ENCODE data around the gene ALDH3A1. TPM values are rescaled to one million over a fixed set of nuclear protein-coding genes. Genes with fewer than 3 reads are reported as not detected.

Gene ALDH3A1
- total and polyA plus RNA-seq, 9 of the 15 experiments (the other 6 are each of a cell fraction or from before 2014, with no cell fraction given): not detected

- no TSS peak for BruUV-seq (replicated peaks)
- 0% methylated on average over 1 of the region's 26 CpGs for WGBS (ENCODE audit: insufficient coverage, low coverage, missing lambda C conversion rate)
- FAIRE-seq (no peak), DNase-seq (ENCODE audit: extremely low read depth in 1 of 4, low spot score in 3 of 4) (no peak), ATAC-seq (no peak)
- CTCF ChIA-PET (ENCODE audit: low intra/inter-chr PET ratio): no interaction called here
- POLR2A ChIA-PET: no interaction called here
- Histone ChIP-seq H3K27me3 (ENCODE audit: control insufficient read depth in 2 of 2, insufficient read depth in 2 of 2, low read length in 2 of 2) (peaks cover 3 to 33% of the 10 kb centered on the region in 2 experiments; a peak in 4 of 5 replicates), H3K4me2 (ENCODE audit: insufficient read depth, low read length) (no peak overlapping the region), H4K20me1 (replicated peaks; ENCODE audit: control insufficient read depth, insufficient read depth, low read length) (no peaks in the 10 kb centered on the region), H3K9ac (ENCODE audit: insufficient read depth in 1 of 2, low read depth in 2 of 2, low read length in 2 of 2) (no peak overlapping the region), H3K36me3 (ENCODE audit: control insufficient read depth, insufficient read depth, low read length) (no peaks in the 10 kb centered on the region), H3K9me1 (ENCODE audit: control insufficient read depth, insufficient read depth, low read length) (no peaks in the 10 kb centered on the region), H2AFZ (ENCODE audit: low read depth, low read length) (no peak overlapping the region), H3K9me3 (replicated peaks; ENCODE audit: control insufficient read depth, insufficient read depth, low read depth, low read length) (no peaks in the 10 kb centered on the region), H3K4me3 (no peak overlapping the region), H3K79me2 (ENCODE audit: control insufficient read depth, insufficient read depth, low read length) (no peaks in the 10 kb centered on the region), H3K4me1 (replicated peaks in 1 of 2; ENCODE audit: control insufficient read depth in 2 of 2, insufficient read depth in 2 of 2, low read length in 2 of 2) (peaks cover 0 to 5% of the 10 kb centered on the region in 2 experiments; a peak in 1 of 5 replicates), H3K27ac (ENCODE audit: extremely low read depth, low read depth, low read length) (no peak overlapping the region)
- intact Hi-C loops (cut with micrococcal nuclease): no loop called here
- TF ChIP-seq ZNF778 (CRISPR knock-in tag; IDR thresholded peaks at IDR 0.05): no peak
- no peak for TF ChIP-seq HNRNPLL (IDR thresholded peaks at IDR 0.05; ENCODE audit: low read depth, low read length, poor library complexity, severe bottlenecking)
- TF ChIP-seq MBD1 (CRISPR knock-in tag; IDR thresholded peaks at IDR 0.05): no peak
- no peak for TF ChIP-seq MCM3 (IDR thresholded peaks at IDR 0.05)
- no peak for TF ChIP-seq MAZ (CRISPR knock-in tag; conservative IDR thresholded peaks at IDR 0.05 in 1 of 2, IDR thresholded peaks at IDR 0.05 in 1 of 2)
- in situ Hi-C loops (cut with MboI): no loop called here
Observed at GRCh38 chr17:19744492-19744891, 3.6 kb downstream of the ALDH3A1 start.

Measured in K562 (cell line).